NCI-H510A (cell line): ENCODE measurements around the gene GRK6.
A peak's percentile ranks its signal among the peaks of the same experiment; 100 is the strongest.

Source experiments
- DNase-seq: peaks from one replicate; lab custom pipeline; 2025; lab: John Stamatoyannopoulos, UW

GRK6 gene

GRCh38 chr5:177426566-177427210, at the start of gene GRK6:
Gene GRK6, plus strand, starts transcription at chr5:177426676. Its CDS starts 170 bp downstream, at chr5:177426846.
- DNase-seq, result no peak

DNA sequence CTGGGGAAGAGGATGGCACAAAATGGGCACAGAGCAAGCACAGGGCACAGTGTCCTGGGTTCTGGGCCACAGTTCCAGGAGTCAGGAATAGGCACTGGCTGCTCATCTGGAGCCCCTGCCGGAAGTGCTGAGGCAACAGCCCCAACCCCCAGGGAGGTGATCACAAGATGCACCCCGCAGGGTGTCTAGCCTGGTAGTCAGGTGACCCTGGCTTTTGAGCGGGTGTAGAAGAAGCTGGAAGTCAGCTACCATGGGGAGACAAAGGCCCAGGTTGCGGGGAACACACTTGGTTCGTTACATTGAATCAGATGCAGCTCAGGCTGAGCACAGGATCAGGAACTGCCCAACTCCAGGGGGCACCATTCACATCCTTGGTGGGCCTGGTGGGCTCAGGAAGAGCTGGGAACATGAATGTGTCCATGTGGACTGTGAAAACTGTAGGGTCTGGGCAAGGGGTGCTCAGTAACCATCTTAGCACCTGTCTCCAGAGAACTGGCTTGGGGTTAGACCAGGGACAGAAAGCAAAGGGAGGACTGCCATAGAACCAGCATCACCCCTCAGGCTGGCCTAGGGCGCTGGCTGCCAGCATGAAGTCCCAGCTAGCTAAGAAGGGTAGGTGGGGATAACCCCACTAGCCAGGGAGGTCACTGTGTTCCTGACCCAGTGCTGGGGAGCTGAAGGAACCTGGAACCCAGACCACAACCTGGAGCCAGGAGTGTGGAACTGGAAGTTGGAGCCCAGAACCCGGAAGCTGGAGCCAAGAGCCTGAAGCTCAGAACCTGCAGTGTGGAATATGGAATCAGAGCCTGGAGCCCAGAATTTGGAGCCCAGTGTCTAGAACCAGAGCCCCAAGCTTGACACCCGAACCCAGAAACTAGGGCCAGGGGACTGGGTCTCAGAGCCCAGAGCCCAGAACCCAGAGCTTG, 48.4 kb upstream of the GRK6 start:
- DNase-seq, result no peak

GRCh38 chr5:177378884-177379883, 47.3 kb upstream of the GRK6 start:
- peak; percentile 22 for DNase-seq

- DNase-seq, result no peak
Measured at GRCh38 chr5:177380805-177381126, 45.7 kb upstream of the GRK6 start.

GRCh38 chr5:177382423-177383029, 44.0 kb upstream of the GRK6 start:
- DNase-seq, result no peak

DNA sequence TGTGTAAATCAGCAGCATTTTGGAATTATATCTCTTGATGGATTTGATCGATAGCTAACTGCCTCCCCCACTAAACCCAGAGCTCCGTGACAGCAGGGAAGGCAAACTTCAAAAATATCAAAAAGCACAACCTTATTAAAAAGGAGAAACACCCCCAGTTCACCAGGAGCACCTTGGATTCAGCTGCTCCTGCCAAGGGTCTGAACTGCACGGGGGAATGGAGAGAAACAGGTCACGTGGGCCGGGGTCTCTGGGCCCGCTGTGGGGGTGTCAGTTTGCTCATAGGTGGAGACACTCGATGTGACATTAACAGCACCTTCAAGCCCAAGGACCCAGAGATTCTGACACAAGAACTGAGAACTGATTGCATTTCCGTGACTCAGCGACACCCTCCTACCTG, 43.3 kb upstream of the GRK6 start:
- no peak for DNase-seq

DNA sequence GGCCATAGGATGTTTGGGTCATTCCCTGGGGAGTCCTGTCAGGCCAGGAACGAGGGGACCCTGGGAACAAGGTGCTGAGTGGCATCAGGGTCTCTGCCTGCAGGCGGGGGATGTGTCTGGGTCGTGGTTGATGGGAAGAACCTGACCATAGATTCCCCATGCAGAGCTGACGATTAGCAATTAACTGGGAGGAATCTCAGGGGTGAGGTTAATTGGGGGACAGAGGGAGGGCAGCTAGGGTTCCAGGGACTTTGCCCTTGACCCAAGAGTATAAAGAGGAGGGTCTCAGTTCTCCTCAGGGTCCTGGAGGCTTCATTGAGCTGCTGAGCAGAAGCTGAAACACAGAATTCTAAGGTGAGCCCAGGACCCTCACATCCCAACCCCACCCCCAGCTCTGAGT, 42.3 kb upstream of the GRK6 start, which contains the start of gene SLC34A1:
TSS of gene SLC34A1 (plus strand) at position 301 of the 400 bp plus-strand sequence. CDS start 1,308 bp downstream, outside the sequence.
- DNase-seq, result no peak

- DNase-seq, result no peak
Measured at GRCh38 chr5:177385720-177386119, 40.8 kb upstream of the GRK6 start.

GRCh38 chr5:177386542-177386941, 39.9 kb upstream of the GRK6 start:
- DNase-seq, result no peak

GRCh38 chr5:177387405-177387804, 39.1 kb upstream of the GRK6 start:
- no peak for DNase-seq

DNA sequence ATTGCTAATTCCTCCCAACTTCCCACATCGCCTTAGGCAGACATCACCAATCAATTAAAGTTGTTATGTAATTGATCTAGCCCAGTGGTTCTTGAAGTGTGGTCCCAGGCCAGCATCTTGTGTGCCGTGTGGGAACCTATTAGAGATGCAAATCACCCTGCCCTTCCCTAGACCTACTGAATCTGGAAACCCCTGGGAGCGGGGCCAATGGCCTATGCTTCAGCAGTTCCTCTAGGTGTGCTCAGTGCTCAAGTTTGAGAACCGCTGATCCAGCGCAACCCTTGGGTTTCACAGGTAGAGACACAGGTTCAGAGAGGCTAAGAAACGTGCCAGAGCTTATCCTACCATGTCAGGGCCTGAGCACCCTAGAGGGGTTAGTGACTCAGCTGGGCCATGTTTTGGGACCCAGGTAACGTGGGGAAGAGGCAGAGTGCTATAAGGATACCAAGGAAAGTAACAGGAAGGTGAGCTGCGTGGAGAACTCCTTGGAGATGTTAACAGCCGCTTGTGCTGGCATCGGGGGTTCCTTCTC, 37.9 kb upstream of the GRK6 start:
- no peak for DNase-seq

- no peak for DNase-seq
Measured at GRCh38 chr5:177389241-177390169, 37.0 kb upstream of the GRK6 start.

- no peak for DNase-seq
Measured at GRCh38 chr5:177390363-177391300, 35.8 kb upstream of the GRK6 start.

- DNase-seq, result no peak
Measured at GRCh38 chr5:177392765-177393164, 33.7 kb upstream of the GRK6 start.

GRCh38 chr5:177393206-177393765, 33.2 kb upstream of the GRK6 start:
- no peak for DNase-seq

GRCh38 chr5:177393990-177394389, 32.5 kb upstream of the GRK6 start:
- no peak for DNase-seq

- no peak for DNase-seq
Measured at GRCh38 chr5:177396078-177396477, 30.4 kb upstream of the GRK6 start.

DNA sequence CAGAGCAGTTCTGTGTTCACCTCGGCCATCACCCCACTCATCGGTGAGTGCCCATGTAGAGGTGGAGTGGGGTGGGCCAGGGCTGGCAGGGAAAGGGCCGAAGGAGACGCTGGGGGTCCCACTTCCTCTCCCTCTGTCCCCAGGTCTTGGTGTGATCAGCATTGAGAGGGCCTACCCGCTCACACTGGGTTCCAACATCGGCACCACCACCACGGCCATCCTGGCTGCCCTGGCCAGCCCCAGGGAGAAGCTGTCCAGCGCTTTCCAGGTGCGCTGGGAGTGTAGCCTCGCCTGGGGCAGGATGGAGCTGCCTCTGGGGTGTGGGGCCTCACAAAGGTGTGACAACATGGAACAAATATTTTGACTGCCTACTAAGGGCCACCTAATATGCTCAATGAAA, 29.7 kb upstream of the GRK6 start:
- no peak for DNase-seq

- no peak for DNase-seq
Measured at GRCh38 chr5:177397875-177398390, 28.5 kb upstream of the GRK6 start.
